Fibroblast of the aortic adventitia (primary cell): ENCODE results near the gene P2RX7. TPM values are rescaled to one million over a fixed set of nuclear protein-coding genes. Genes with fewer than 3 reads are reported as not detected.

ENCODE experiments used
- DNase-seq: peaks from one replicate; pipeline ENCODE4 v3.0.0-alpha.2; 2010; ENCODE audit warnings: low read depth
- H3K4me3 ChIP-seq: 2 replicates; pipeline ENCODE4 v1.5.1; 2011; ENCODE audit warnings: low read depth, mild to moderate bottlenecking, control low read depth, low read length, moderate library complexity
- CTCF ChIP-seq: IDR thresholded peaks from 2 replicates; pipeline ENCODE4 v1.5.1; 2011; ENCODE audit warnings: mild to moderate bottlenecking, low read length, control low read depth, inconsistent platforms; ENCODE audit not compliant: insufficient read depth
- total RNA-seq: library from RNA; depleted of rRNA; stranded (reverse); fragments of >200 nt; gene quantifications from 2 replicates; pipeline ENCODE4 v1.2.3, GENCODE V29; 2012; ENCODE audit warnings: low replicate concordance

Gene P2RX7
- total RNA-seq, 1 donor = 0.18 TPM

- no peak for DNase-seq
- TF ChIP-seq CTCF = no peak
- no peak overlapping the region for H3K4me3 ChIP-seq
Observed at GRCh38 chr12:121123488-121123887, 9.2 kb upstream of the P2RX7 start.

DNA sequence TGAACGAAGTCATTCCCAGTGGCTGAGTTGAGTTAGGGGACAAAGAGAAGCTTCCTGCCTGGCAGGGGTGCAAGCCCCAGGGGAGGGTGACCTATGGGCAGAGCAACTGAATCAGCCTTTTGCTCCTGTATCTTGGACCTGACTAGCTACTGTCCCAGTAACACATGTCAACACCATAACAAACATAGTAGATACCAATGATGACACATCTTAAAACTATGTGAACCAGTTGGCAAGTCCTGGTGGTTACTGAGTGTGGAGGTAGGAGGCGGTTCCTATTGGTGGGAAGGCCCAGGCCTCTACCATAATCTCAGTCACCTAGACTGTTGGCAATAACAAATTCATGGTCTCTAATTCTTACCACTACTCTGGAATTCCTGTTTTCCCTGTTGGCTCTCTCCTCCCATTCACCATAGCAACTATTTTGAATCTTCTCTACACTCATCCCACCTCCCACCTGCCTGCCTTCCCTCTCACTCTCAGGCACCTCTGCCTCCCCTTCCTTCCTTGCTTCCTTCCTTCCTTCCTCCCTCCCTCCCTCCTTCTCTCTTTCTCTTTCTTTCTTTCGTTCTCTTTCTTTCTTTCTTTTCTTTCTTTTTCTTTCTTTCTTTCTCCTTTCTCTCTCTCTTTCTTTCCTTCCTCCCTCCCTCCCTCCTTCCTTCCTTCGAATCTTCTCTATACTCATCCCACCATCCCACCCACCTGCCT, 8.1 kb upstream of the P2RX7 start:
- TF ChIP-seq CTCF = no peak
- DNase-seq = peak; percentile 66
- no peak overlapping the region for H3K4me3 ChIP-seq

DNA sequence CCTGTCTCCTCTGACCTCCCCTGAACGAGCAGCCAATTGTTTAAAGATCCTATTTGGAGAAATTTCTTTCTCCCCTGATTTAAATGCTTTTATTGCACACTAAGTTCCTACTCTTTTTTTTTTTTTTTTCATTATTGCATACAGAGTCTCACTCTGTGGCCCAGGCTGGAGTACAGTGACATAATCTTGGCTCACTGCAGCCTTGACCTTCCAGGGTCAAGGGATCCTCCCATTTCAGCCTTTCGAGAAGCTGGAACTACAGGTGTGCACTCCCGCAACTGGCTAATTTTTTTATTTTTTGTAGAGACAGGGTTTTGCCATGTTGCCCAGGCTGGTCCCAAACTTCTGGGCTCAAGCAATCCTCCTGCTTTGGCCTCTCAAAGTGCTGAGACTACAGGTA, 5.2 kb upstream of the P2RX7 start:
- TF ChIP-seq CTCF = no peak
- DNase-seq = no peak
- H3K4me3 ChIP-seq = no peak overlapping the region

DNA sequence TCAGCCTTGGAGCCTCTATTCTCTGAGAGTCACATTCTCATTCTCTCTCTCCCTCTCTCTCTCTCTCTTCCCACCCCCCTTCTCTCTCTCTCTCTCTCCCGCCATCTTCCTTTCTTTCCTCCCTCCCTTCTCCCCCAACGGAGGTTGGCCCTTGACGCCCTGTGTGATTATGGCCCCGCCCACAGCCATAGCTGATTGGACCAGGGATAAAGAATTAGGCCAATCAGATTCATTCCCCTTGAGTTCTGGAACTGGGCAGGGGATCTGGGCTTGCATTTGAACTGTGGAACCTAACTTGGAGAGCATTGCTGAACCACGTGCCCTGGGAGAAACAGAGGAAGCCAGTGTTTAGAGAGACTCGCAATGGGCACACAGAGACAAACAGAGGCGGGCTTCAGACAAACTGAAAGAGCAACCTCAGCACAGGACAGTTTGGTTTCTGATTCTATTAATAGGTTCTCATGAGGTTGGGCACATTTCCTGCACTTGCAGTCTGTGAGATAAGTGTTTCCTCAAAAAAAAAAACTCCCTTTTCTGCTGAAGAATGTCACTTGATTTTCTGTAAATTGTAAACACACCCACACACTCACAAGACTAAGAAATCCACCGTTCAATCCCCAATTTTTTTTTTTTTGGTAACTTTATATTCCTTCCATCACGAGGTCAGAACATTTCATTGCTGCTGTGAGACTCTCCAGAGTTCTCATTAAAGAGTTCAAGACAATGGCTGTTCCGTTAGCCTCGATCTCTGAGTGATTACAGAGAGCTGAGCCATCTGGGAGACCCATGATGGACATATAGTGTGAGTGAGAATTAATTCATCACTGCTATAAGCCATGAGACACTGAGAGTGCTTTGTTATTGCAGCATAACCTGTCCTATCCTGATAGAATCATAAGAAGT, 3.5 kb upstream of the P2RX7 start:
- peak overlapping the region; percentile 35 for H3K4me3 ChIP-seq
- no peak for TF ChIP-seq CTCF
- DNase-seq = peak; percentile 69

DNA sequence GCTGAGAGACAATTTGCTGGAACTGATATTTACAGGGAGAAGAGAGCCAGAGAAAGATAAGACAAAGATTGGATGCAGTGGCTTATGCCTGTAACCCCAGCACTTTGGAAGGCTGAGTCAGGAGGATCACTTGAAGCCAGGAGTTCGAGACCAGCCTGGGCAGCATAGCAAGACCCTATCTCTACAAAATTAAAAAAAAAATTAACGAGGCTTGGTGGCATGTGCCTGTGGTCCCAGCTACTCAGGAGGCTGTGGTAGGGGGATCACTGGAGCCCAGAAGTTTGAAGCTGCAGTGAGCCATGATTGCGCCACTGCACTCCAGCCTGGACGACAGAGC, 2.9 kb upstream of the P2RX7 start:
- H3K4me3 ChIP-seq = no peak overlapping the region
- no peak for DNase-seq
- no peak for TF ChIP-seq CTCF

- no peak for TF ChIP-seq CTCF
- H3K4me3 ChIP-seq = no peak overlapping the region
- no peak for DNase-seq
Observed at GRCh38 chr12:121130866-121131373, 1.8 kb upstream of the P2RX7 start.
